ENCODE data around the gene BLOC1S1.
"Not testable (repeated sequence)": the region's sequence is repeated elsewhere in the genome, so short reads cannot be mapped to it uniquely, and the experiment has no call there.

The BLOC1S1 gene

DNA sequence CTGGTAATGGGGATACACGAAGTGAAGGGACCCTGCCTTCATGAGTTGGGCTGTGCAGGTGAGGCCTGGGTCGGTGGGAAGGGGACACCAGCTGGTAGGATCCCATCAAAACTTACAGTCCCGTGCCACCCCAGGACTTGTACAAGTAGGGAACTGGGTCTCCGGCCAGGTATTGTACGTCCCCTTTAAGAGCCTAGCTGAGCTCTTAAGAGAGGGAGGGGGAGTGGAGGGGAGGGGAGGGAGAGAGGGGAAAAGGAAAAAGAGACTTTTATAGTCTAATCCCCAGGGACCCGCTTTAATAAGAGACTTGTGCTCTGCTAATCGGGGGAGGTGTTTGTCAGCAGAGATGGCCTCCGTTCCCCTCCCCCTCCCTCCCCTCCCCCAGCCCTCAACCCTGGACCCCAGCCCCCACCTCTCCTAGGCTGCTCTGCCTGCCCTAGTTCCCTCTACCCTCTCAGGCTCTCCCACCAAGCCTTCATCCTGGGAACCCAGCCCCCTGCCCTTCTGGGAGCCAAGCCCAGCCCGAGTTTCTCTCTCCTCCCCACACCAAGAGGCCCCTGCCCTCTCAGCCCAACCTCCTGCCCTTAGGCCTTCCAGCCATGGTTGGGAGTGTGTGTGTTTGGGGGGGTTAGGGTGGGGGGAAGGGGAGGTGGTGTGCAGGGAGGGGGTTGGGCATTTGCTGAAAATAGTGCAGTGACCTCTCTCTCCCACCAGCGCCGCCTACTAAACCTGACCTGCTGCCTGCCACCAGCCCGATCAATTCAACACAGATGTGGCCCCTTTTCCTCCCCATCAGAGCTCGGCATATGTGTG, 29.7 kb downstream of the BLOC1S1 start:
- no peak for DNase-seq (ENCODE audit: low read depth)

GRCh38 chr12:55746174-55746912, 30.5 kb downstream of the BLOC1S1 start:
- DNase-seq (ENCODE audit: low read depth): no peak

GRCh38 chr12:55746913-55747231, 31.0 kb downstream of the BLOC1S1 start:
- DNase-seq (ENCODE audit: low read depth): no peak

- no peak for DNase-seq (ENCODE audit: low read depth)
These were observed 32.6 kb downstream of the BLOC1S1 start for GRCh38 chr12:55748230-55748993.

DNA sequence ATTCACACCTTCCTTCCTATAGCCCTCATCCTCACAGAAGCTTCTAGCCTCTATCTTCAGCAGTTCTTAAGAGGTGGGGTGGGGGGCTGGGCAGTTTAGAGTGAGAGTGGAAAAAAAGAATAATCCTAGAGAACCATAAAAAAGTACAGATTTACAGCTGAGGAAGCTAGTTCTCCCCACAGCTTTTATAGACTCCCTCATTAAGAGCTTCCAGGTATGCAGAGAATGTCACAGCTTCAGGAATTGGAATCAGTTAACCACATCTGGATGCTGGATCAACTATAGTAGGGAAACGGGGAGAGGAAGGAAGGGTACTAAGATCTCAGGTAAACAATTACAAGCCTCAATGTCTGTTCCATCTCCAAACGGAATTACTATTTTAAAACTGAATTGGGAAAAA, 39.4 kb downstream of the BLOC1S1 start:
- no peak for DNase-seq (ENCODE audit: low read depth)

DNA sequence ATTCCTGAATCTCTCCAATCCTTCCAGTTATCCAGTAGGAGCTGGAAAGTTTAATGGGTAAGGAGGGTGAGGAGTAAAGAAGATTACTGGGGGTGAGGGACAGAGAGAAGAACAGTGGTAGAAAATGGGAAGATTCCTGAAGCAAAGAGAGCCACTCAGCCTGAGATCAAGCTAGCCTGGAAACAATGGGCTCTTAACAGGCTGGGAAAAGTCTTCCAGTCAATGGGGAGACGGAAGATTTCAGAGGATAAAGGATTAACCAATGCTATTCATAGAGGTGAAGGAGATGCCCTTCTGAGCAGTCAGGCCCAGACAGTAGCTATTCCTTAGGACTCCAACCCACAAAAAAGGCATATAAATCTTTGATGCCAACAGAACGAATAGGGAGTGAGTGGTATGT, 41.9 kb downstream of the BLOC1S1 start:
- no peak for DNase-seq (ENCODE audit: low read depth)

DNA sequence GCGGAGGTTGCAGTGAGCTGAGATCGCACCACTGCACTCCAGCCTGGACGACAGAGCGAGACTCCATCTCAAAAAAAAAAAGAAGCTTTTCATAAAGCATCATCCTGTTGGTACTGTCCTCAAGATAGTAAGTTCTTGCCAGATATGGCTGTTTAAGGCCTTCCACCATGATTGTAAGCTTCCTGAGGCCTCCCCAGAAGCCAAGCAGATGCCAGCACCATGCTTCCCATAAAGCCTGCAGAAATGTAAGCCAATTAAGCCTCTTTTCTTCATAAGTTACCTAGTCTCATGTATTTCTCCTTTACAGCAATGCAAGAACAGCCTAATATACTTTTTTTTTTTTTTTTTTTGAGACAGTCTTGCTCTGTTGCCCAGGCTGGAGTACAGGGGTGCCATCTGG, 42.7 kb downstream of the BLOC1S1 start:
- not testable (repeated sequence) for DNase-seq (ENCODE audit: low read depth)

GRCh38 chr12:55760663-55761062, 44.8 kb downstream of the BLOC1S1 start:
- no peak for DNase-seq (ENCODE audit: low read depth)

DNA sequence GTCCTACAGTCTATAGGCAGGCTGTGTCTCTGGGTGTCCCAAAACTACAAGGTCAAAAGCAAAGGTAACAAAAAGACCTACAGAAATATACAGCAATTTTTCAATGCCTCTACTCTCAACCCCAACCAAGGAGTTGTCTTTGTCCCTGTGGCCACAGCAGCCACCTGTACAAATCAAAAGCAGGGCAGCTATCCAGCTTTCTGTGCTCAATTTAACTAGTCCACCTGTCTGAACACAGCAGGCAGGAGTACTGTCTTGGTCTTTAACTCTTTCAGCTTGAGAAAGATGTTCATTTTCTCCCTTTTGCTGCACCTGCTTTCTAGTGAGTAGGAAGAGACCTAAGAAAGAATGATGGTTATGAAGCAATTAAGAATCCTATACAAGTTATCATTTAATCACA, 46.8 kb downstream of the BLOC1S1 start:
- no peak for DNase-seq (ENCODE audit: low read depth)

GRCh38 chr12:55765736-55766290, 50.0 kb downstream of the BLOC1S1 start:
- DNase-seq (ENCODE audit: low read depth): no peak

DNA sequence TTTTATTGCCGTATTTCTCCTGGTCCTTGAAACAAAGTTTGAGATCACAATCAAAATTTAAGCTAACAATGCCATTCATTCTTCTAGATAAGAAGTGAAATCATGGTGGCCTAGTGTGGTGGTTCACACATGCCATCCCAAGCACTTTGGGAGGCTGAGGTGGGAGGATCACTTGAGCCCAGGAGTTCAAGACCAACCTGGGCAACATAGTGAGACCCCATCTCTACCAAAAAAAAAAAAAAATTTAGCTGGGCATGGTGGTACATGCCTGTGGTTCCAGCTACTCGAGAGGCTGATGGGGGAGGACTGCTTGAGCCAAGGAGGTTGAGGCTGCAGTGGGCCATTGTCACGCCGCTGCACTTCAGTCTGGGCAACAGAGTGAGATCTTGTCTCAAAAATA, 51.3 kb downstream of the BLOC1S1 start:
- no peak for DNase-seq (ENCODE audit: low read depth)
